ENCODE measurements around the gene STK36. TPM values are rescaled to one million over a fixed set of nuclear protein-coding genes. Genes with fewer than 3 reads are reported as not detected.

Gene STK36
- total RNA-seq, 4 donors from 2014 or later = 63.9 to 71.4 (median 67.6) TPM

GRCh38 chr2:218727502-218728165 is 55.7 kb downstream of the STK36 start:
- TF ChIP-seq EP300 (IDR thresholded peaks at IDR 0.05) (no peak), POLR2A (IDR thresholded peaks at IDR 0.05) (no peak)
- TF ChIP-seq, protein P1, sequence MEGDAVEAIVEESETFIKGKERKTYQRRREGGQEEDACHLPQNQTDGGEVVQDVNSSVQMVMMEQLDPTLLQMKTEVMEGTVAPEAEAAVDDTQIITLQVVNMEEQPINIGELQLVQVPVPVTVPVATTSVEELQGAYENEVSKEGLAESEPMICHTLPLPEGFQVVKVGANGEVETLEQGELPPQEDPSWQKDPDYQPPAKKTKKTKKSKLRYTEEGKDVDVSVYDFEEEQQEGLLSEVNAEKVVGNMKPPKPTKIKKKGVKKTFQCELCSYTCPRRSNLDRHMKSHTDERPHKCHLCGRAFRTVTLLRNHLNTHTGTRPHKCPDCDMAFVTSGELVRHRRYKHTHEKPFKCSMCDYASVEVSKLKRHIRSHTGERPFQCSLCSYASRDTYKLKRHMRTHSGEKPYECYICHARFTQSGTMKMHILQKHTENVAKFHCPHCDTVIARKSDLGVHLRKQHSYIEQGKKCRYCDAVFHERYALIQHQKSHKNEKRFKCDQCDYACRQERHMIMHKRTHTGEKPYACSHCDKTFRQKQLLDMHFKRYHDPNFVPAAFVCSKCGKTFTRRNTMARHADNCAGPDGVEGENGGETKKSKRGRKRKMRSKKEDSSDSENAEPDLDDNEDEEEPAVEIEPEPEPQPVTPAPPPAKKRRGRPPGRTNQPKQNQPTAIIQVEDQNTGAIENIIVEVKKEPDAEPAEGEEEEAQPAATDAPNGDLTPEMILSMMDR (IDR thresholded peaks at IDR 0.05) = peak in 2 of 5 experiments; percentile 21
- Histone ChIP-seq H3K27me3 (no peaks in the 10 kb centered on the region), H3K4me3 (no peak overlapping the region), H3K9me3 (peaks cover 0 to 26% (median 4%) of the 10 kb centered on the region in 4 donors), H3K4me1 (peaks cover 0 to 37% (median 15%) of the 10 kb centered on the region in 4 donors), H3K36me3 (peaks cover 0 to 25% (median 0%) of the 10 kb centered on the region in 3 donors), H3K27ac (no peak overlapping the region)
- WGBS, 2 donors = 93 to 95% methylated on average over 6 of the region's 6 CpGs
- no peak for DNase-seq (ENCODE audit: low spot score in 2 of 2)

GRCh38 chr2:218729640-218730039 is 57.8 kb downstream of the STK36 start:
- H3K36me3 ChIP-seq = peaks cover 0 to 25% (median 0%) of the 10 kb centered on the region in 3 donors
- DNase-seq (ENCODE audit: low spot score in 2 of 2) = no peak
- TF ChIP-seq, protein P1 (IDR thresholded peaks at IDR 0.05) = no peak
- TF ChIP-seq POLR2A (IDR thresholded peaks at IDR 0.05) (no peak), EP300 (IDR thresholded peaks at IDR 0.05) (no peak)
- H3K9me3 ChIP-seq = peaks cover 0 to 26% (median 4%) of the 10 kb centered on the region in 4 donors
- H3K27me3 ChIP-seq = no peaks in the 10 kb centered on the region
- H3K27ac ChIP-seq = peak overlapping the region in 2 of 4 donors; percentile 17 to 95
- H3K4me1 ChIP-seq = peaks cover 0 to 44% (median 30%) of the 10 kb centered on the region in 4 donors
- 92 to 94% methylated on average over 3 of the region's 3 CpGs for WGBS, 2 donors
- H3K4me3 ChIP-seq = no peak overlapping the region

GRCh38 chr2:218732052-218732760 is 60.3 kb downstream of the STK36 start:
- WGBS, 2 donors = 90% methylated on average over 5 of the region's 5 CpGs
- DNase-seq (ENCODE audit: low spot score in 2 of 2) = no peak
- H3K9me3 ChIP-seq = peaks cover 0 to 7% (median 2%) of the 10 kb centered on the region in 4 donors
- H3K27me3 ChIP-seq = no peaks in the 10 kb centered on the region
- H3K27ac ChIP-seq = peak overlapping the region; percentile 73 to 95 (median 80)
- no peak overlapping the region for H3K4me3 ChIP-seq
- TF ChIP-seq POLR2A (IDR thresholded peaks at IDR 0.05) = no peak
- TF ChIP-seq, protein P1 (IDR thresholded peaks at IDR 0.05) = no peak
- peaks cover 0 to 9% (median 0%) of the 10 kb centered on the region in 3 donors for H3K36me3 ChIP-seq
- peaks cover 0 to 61% (median 31%) of the 10 kb centered on the region in 4 donors for H3K4me1 ChIP-seq

- H3K36me3 ChIP-seq = peaks cover 0 to 9% (median under 1%) of the 10 kb centered on the region in 3 donors
- DNase-seq (ENCODE audit: low spot score in 2 of 2) = no peak
- no peaks in the 10 kb centered on the region for H3K27me3 ChIP-seq
- TF ChIP-seq, protein P1 (IDR thresholded peaks at IDR 0.05) = no peak
- no peak for TF ChIP-seq POLR2A (IDR thresholded peaks at IDR 0.05)
- no peak for TF ChIP-seq EP300 (IDR thresholded peaks at IDR 0.05)
- peaks cover 0 to 62% (median 31%) of the 10 kb centered on the region in 4 donors for H3K4me1 ChIP-seq
- peaks cover 0 to 2% (median 0%) of the 10 kb centered on the region in 4 donors for H3K9me3 ChIP-seq
- no peak overlapping the region for H3K4me3 ChIP-seq
- H3K27ac ChIP-seq = peak overlapping the region; percentile 73 to 95 (median 80)
- WGBS, 2 donors = 55 to 60% methylated on average over 2 of the region's 2 CpGs
These were observed 60.9 kb downstream of the STK36 start for GRCh38 chr2:218732761-218733158.
